GM12892 (cell line): ENCODE results near the gene CFAP97D2.
"Not testable (repeated sequence)": the region's sequence is repeated elsewhere in the genome, so short reads cannot be mapped to it uniquely, and the experiment has no call there.

Experiments
- POLR2A ChIP-seq: IDR thresholded peaks from 2 replicates; pipeline ENCODE4 v1.6.1; 2011; ENCODE audit warnings: low read depth, low read length, control low read depth
- TAF1 ChIP-seq: IDR thresholded peaks from 2 replicates; pipeline ENCODE4 v1.6.1; 2011; ENCODE audit warnings: low read depth, mild to moderate bottlenecking, control low read depth, low read length, borderline replicate concordance

GRCh38 chr13:114251639-114252440, 72.8 kb downstream of the CFAP97D2 start:
- TF ChIP-seq TAF1, POLR2A: not testable (repeated sequence)
